Heart left ventricle (tissue), 13 donors: Measurements from ENCODE around the gene INPP1.

Experiments used
- POLR2A ChIP-seq, 2 donors: fragments of 450-650 bp; IDR thresholded peaks; one replicate each; pipeline ENCODE4 v1.6.1; 2017; ENCODE audit warnings: antibody characterized with exemption in 2 of 2, mild to moderate bottlenecking in 2 of 2, moderate library complexity in 2 of 2
- TF ChIP-seq, protein P1 (sequence below), 12 donors: fragments of 200-600 bp; sonication (generic) in 4 of 12; IDR thresholded peaks; one replicate each; pipeline versions ENCODE4 v1.5.0 to v1.8.0; 2018 to 2022; ENCODE audit warnings: antibody characterized with exemption in 12 of 12, mild to moderate bottlenecking in 5 of 12
- donor health status: ischemic (EF 13 %, LVEDD 7.1; RV severe dilation, severe dysfunction).
- donor health status: DM: no; HTN: yes; CAD: no.
- donor health status: DM: no; HTN: no; CAD: no.
- donor health status: ischemic (EF 25% LVEDD 6.9; RV normal size, moderate dysfunction).
- donor health status: ischemic (EF 25% LVEDD 5.7; RV mildly dilated, moderate dysfunction).
- donor health status: ischemic (EF 35%, LVEDD 5.7; RV mildly dilated, moderate dysfunction).
- donor health status: nonischemic (EF 11% LVEDD 7.7; RV severe dilation, severe dysfunction).
- donor health status: DM: yes; HTN: yes; CAD: no.
- donor health status: PGD.
- donor health status: ischemic (EF 29% LVEDD 5.4; RV normal size, mild dysfunction).
- donor health status: nonischemic (EF 23%, LVEDD 6.1; RV moderate dilation, normal function).

DNA sequence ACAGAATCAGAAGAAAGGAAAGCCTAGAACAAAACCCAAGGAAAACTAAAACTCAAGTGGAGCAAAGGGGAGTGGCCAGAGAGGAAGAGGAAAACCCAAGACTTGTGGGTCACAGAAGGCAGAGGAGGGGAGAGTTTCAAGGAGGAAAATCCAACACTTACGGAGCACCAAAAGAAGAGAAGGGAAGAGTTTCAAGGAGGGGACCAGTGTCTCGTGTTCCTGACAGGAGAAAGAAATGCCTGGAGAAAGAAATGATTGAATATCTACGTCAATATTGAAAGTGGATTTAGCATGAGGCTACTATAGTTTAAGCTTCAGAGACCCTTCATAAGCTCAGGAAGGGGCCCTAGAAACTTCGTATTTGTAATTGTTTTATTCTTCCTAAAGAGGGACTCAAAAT is 63.4 kb downstream of the INPP1 start:
- TF ChIP-seq, protein P1, sequence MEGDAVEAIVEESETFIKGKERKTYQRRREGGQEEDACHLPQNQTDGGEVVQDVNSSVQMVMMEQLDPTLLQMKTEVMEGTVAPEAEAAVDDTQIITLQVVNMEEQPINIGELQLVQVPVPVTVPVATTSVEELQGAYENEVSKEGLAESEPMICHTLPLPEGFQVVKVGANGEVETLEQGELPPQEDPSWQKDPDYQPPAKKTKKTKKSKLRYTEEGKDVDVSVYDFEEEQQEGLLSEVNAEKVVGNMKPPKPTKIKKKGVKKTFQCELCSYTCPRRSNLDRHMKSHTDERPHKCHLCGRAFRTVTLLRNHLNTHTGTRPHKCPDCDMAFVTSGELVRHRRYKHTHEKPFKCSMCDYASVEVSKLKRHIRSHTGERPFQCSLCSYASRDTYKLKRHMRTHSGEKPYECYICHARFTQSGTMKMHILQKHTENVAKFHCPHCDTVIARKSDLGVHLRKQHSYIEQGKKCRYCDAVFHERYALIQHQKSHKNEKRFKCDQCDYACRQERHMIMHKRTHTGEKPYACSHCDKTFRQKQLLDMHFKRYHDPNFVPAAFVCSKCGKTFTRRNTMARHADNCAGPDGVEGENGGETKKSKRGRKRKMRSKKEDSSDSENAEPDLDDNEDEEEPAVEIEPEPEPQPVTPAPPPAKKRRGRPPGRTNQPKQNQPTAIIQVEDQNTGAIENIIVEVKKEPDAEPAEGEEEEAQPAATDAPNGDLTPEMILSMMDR (IDR thresholded peaks at IDR 0.05), result no peak
- TF ChIP-seq POLR2A (IDR thresholded peaks at IDR 0.05), result no peak
